ENCODE data around the gene LUZP1. TPM values are rescaled to one million over a fixed set of nuclear protein-coding genes. Genes with fewer than 3 reads are reported as not detected.

LUZP1 gene
- total RNA-seq: 16.1 and 19.2 TPM in 2 replicates

GRCh38 chr1:23168445-23169194, at the start of gene LUZP1:
Gene LUZP1 (minus strand): TSS chr1:23168856.

DNA sequence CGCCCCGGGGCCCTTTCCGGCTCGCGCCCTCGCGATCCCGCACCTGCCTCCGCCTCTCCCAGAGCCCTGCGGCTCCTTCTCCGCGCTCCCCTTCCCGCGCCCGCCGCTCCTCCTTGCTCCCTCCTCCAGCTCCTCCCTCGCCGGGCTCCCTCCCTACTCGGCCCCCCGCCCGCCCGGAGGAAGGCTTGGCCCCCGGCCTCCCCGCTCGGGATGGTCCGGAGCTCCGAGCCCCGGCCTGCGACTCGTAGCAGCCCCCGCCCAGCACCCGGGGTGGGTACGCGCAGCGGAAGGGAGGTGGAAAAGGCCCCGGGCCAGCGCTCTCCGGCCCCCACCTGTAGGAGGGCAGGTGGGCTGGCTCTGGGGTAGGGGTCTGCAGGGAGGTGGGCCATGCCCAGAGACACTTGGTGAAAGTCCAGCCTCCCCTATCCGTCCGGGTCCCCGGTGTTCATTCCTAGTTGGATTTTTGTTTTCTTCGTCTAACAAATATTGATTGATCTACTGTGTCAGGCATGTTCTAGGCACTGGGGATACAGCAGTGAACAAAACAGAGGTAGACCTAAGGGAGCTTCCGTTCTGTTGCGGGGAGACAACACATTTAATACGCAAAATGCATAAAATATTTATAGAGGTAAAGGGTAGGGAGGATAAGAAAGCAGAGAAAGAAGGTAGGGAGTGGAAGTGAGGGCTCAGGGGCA, 48.9 kb upstream of the LUZP1 start, which contains the start of gene HTR1D:
HTR1D (minus strand) TSS at position 82 of the 695 bp plus-strand sequence. CDS start 23,283 bp downstream, outside the sequence.

Other genes with a start within 250 kb of the LUZP1 start
- under 0.01 TPM in 1 of 2 replicates, not detected in the other for gene LACTBL1, start 196.0 kb downstream of the LUZP1 start, total RNA-seq
- not detected in 2 replicates for gene TEX46, start 153.0 kb downstream of the LUZP1 start, total RNA-seq
- 99.7 and 113 TPM in 2 replicates for gene KDM1A, start 149.4 kb downstream of the LUZP1 start, total RNA-seq
- not detected in 2 replicates for gene HTR1D, start 48.6 kb upstream of the LUZP1 start, total RNA-seq
- 43.7 and 98.3 TPM in 2 replicates for gene HNRNPR, start 175.4 kb upstream of the LUZP1 start, total RNA-seq
- gene ZNF436, start 201.0 kb upstream of the LUZP1 start, total RNA-seq: 27.3 and 34.6 TPM in 2 replicates

Measured in smooth muscle cell of trachea (primary cell).